ENCODE data around the gene UGT1A9. TPM values are rescaled to one million over a fixed set of nuclear protein-coding genes. Genes with fewer than 3 reads are reported as not detected.

Gene UGT1A9
- polyA plus RNA-seq, 1 donor (not counting 4 experiments of a cell fraction or from before 2014, with no cell fraction given): not detected

DNA sequence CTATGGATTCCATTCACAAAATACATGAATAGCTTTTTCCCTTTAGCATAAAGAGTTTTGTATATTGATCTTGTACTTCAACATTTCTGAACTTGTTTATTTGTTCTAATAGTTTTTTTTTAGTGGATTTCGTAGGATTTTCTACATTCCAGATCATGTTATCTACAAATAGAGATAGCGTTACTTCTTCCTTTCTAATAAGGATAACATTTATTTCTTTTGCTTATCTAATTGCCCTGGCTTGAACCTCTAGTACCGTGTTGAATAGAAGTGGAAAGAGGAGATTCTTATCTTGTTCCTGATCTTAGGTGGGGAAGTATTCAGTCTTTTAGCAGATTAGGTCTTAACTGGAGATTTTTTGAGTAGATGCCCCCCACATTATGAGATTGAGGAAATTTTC, 30.5 kb downstream of the UGT1A9 start:
- TF ChIP-seq CTCF (optimal IDR thresholded peaks at IDR 0.05 in 1 of 3, IDR thresholded peaks at IDR 0.05 in 1 of 3, conservative IDR thresholded peaks at IDR 0.05 in 1 of 3; ENCODE audit: extremely low read depth in 1 of 3, insufficient read depth in 2 of 3, low read length in 3 of 3): no peak
- no peak for TF ChIP-seq EZH2 (IDR thresholded peaks at IDR 0.05; ENCODE audit: low read length)
- no peaks in the 10 kb centered on the region for H3K27me3 ChIP-seq (ENCODE audit: control insufficient read depth, extremely low read depth, insufficient read depth, low read length)
- H3K4me3 ChIP-seq (ENCODE audit: control insufficient read depth in 2 of 3, extremely low read depth in 1 of 3, insufficient read depth in 2 of 3, low read depth in 1 of 3, low read length in 3 of 3): no peak overlapping the region
- H2AFZ ChIP-seq (ENCODE audit: control insufficient read depth, low read length): no peak overlapping the region
- H4K20me1 ChIP-seq (ENCODE audit: control insufficient read depth, extremely low read depth, insufficient read depth, low read length): no peaks in the 10 kb centered on the region
- H3K4me1 ChIP-seq (ENCODE audit: control insufficient read depth, extremely low read depth, insufficient read depth, low read length): peaks cover 31% of the 10 kb centered on the region
- no peak overlapping the region for H3K9ac ChIP-seq (ENCODE audit: control insufficient read depth, extremely low read depth, insufficient read depth, low read length)
- no peak overlapping the region for H3K4me2 ChIP-seq (ENCODE audit: control insufficient read depth, extremely low read depth, insufficient read depth, low read depth, low read length)
- peaks cover 43% of the 10 kb centered on the region for H3K79me2 ChIP-seq (ENCODE audit: control insufficient read depth, insufficient read depth, low read length)
- H3K9me3 ChIP-seq (ENCODE audit: control insufficient read depth, low read depth, low read length): no peaks in the 10 kb centered on the region
- H3K9me1 ChIP-seq (ENCODE audit: control insufficient read depth, extremely low read depth, insufficient read depth, low read length): no peaks in the 10 kb centered on the region
- peaks cover 0 to 8% of the 10 kb centered on the region in 2 experiments for H3K36me3 ChIP-seq (ENCODE audit: control insufficient read depth in 2 of 2, extremely low read depth in 1 of 2, insufficient read depth in 2 of 2, low read length in 2 of 2)
- dilution Hi-C loops (cut with MboI; ENCODE audit: extremely low pct_ligation_motif_present, low sequenced_read_pairs): no loop called here
- FAIRE-seq: no peak
- no peak overlapping the region for H3K27ac ChIP-seq (ENCODE audit: control insufficient read depth, insufficient read depth, low read length)
- DNase-seq (ENCODE audit: low read depth, low spot score): no peak

GRCh38 chr2:233705911-233706506, 34.3 kb downstream of the UGT1A9 start:
- Histone ChIP-seq H3K27me3 (ENCODE audit: control insufficient read depth, extremely low read depth, insufficient read depth, low read length) (no peaks in the 10 kb centered on the region), H3K27ac (ENCODE audit: control insufficient read depth, insufficient read depth, low read length) (peak overlapping the region; percentile 59), H3K36me3 (ENCODE audit: control insufficient read depth in 2 of 2, extremely low read depth in 1 of 2, insufficient read depth in 2 of 2, low read length in 2 of 2) (no peaks in the 10 kb centered on the region), H2AFZ (ENCODE audit: control insufficient read depth, low read length) (no peak overlapping the region), H3K79me2 (ENCODE audit: control insufficient read depth, insufficient read depth, low read length) (peaks cover 43% of the 10 kb centered on the region), H3K4me3 (ENCODE audit: control insufficient read depth in 2 of 3, extremely low read depth in 1 of 3, insufficient read depth in 2 of 3, low read depth in 1 of 3, low read length in 3 of 3) (no peak overlapping the region), H3K4me1 (ENCODE audit: control insufficient read depth, extremely low read depth, insufficient read depth, low read length) (peaks cover 34% of the 10 kb centered on the region), H4K20me1 (ENCODE audit: control insufficient read depth, extremely low read depth, insufficient read depth, low read length) (no peaks in the 10 kb centered on the region), H3K9me3 (ENCODE audit: control insufficient read depth, low read depth, low read length) (no peaks in the 10 kb centered on the region), H3K9me1 (ENCODE audit: control insufficient read depth, extremely low read depth, insufficient read depth, low read length) (no peaks in the 10 kb centered on the region), H3K9ac (ENCODE audit: control insufficient read depth, extremely low read depth, insufficient read depth, low read length) (peak overlapping the region; percentile 8), H3K4me2 (ENCODE audit: control insufficient read depth, extremely low read depth, insufficient read depth, low read depth, low read length) (peak overlapping the region; percentile 36)
- no peak for TF ChIP-seq EZH2 (IDR thresholded peaks at IDR 0.05; ENCODE audit: low read length)
- no peak for TF ChIP-seq CTCF (optimal IDR thresholded peaks at IDR 0.05 in 1 of 3, IDR thresholded peaks at IDR 0.05 in 1 of 3, conservative IDR thresholded peaks at IDR 0.05 in 1 of 3; ENCODE audit: extremely low read depth in 1 of 3, insufficient read depth in 2 of 3, low read length in 3 of 3)
- FAIRE-seq: no peak
- dilution Hi-C loops (cut with MboI; ENCODE audit: extremely low pct_ligation_motif_present, low sequenced_read_pairs): no loop called here
- DNase-seq (ENCODE audit: low read depth, low spot score): no peak

All from keratinocyte (primary cell).